ENCODE measurements around the gene CAPZA1.

GRCh38 chr1:112695276-112695675, 75.6 kb downstream of the CAPZA1 start:
- TF ChIP-seq POLR2A (IDR thresholded peaks at IDR 0.05; ENCODE audit: low read length) (no peak), GATA1 (IDR thresholded peaks at IDR 0.05; ENCODE audit: low read depth, low read length) (no peak)

All from erythroblast (primary cell).